IPS DF 4.7 (cell line): ENCODE results near the gene RTN4RL1.

ENCODE experiments used
- DNase-seq: peaks from one replicate; pipeline ENCODE4 v3.0.0-alpha.2; 2013; ENCODE audit warnings: low spot score; ENCODE audit errors: extremely low read depth

The RTN4RL1 gene

GRCh38 chr17:2059547-2060384 is 34.6 kb upstream of the RTN4RL1 start:
- DNase-seq = no peak

- DNase-seq = no peak
These were observed 33.7 kb upstream of the RTN4RL1 start for GRCh38 chr17:2058586-2059546.

GRCh38 chr17:2057760-2058585 is 32.8 kb upstream of the RTN4RL1 start:
- DNase-seq = no peak

- no peak for DNase-seq
These were observed 32.1 kb upstream of the RTN4RL1 start for GRCh38 chr17:2057175-2057759.

GRCh38 chr17:2056206-2057174 is 31.4 kb upstream of the RTN4RL1 start:
- no peak for DNase-seq

- DNase-seq = no peak
These were observed 30.4 kb upstream of the RTN4RL1 start for GRCh38 chr17:2055292-2056205.

- DNase-seq = no peak
These were observed 29.6 kb upstream of the RTN4RL1 start, which contains the start of gene HIC1 for GRCh38 chr17:2054512-2055291. TSS of gene HIC1 (plus strand) at chr17:2055103. CDS start at chr17:2056691, 1,588 bp downstream.

- no peak for DNase-seq
These were observed 29.1 kb upstream of the RTN4RL1 start for GRCh38 chr17:2054262-2054511.

- no peak for DNase-seq
These were observed 28.5 kb upstream of the RTN4RL1 start for GRCh38 chr17:2053380-2054261.

GRCh38 chr17:2051933-2052559 is 26.9 kb upstream of the RTN4RL1 start:
- no peak for DNase-seq

GRCh38 chr17:2051061-2051932 is 26.2 kb upstream of the RTN4RL1 start:
- no peak for DNase-seq

GRCh38 chr17:2050300-2051060 is 25.3 kb upstream of the RTN4RL1 start:
- no peak for DNase-seq

- DNase-seq = no peak
These were observed 24.5 kb upstream of the RTN4RL1 start for GRCh38 chr17:2049333-2050299.

GRCh38 chr17:2048805-2049204 is 23.7 kb upstream of the RTN4RL1 start:
- no peak for DNase-seq
